HL-60 (cell line): ENCODE results near the gene VPS41.

Source experiments
- DNase-seq, 2 experiments: peaks; one replicate each; pipeline ENCODE4 v3.0.0-alpha.2; 2010 to 2020; ENCODE audit warnings: low read depth in 1 of 2, low spot score in 1 of 2
- H3K27ac ChIP-seq: fragments of 250-450 bp; sonication (Bioruptor Pico); replicated peaks from 2 replicates; pipeline ENCODE4 v1.5.1; 2020; ENCODE audit warnings: mild to moderate bottlenecking, moderate library complexity
- H3K27me3 ChIP-seq: fragments of 250-450 bp; sonication (Bioruptor Pico); 2 replicates; pipeline ENCODE4 v1.5.1; 2021; ENCODE audit warnings: mild to moderate bottlenecking, moderate library complexity; ENCODE audit not compliant: insufficient read depth, poor library complexity, severe bottlenecking
- H3K4me3 ChIP-seq: replicated peaks from 2 replicates; pipeline ENCODE4 v1.5.1; 2011; ENCODE audit warnings: mild to moderate bottlenecking, control low read depth, low read length; ENCODE audit not compliant: insufficient read depth
- CTCF ChIP-seq: IDR thresholded peaks from one replicate; pipeline ENCODE4 v1.5.1; 2011; ENCODE audit warnings: low read length, control low read depth, inconsistent platforms; ENCODE audit not compliant: insufficient read depth
- GABPA ChIP-seq: IDR thresholded peaks from 2 replicates; pipeline ENCODE4 v1.6.1; 2012; ENCODE audit warnings: low read depth
- POLR2AphosphoS5 ChIP-seq: IDR thresholded peaks from 2 replicates; pipeline ENCODE4 v1.6.1; 2012; ENCODE audit warnings: low read depth
- REST ChIP-seq: IDR thresholded peaks from 2 replicates; pipeline ENCODE4 v1.6.1; 2012; ENCODE audit warnings: low read depth; ENCODE audit not compliant: insufficient replicate concordance
- SPI1 ChIP-seq: IDR thresholded peaks from 2 replicates; pipeline ENCODE4 v1.6.1; 2012; ENCODE audit warnings: low read depth, mild to moderate bottlenecking, borderline replicate concordance

Gene VPS41

GRCh38 chr7:38704751-38705150, 204.2 kb downstream of the VPS41 start:
- no peak overlapping the region for H3K4me3 ChIP-seq
- H3K27ac ChIP-seq = no peak overlapping the region
- DNase-seq = no peak
- H3K27me3 ChIP-seq = no peaks in the 10 kb centered on the region
- no peak for TF ChIP-seq GABPA
- no peak for TF ChIP-seq REST
- TF ChIP-seq CTCF = no peak
- no peak for TF ChIP-seq POLR2AphosphoS5
- TF ChIP-seq SPI1 = no peak

- no peak overlapping the region for H3K4me3 ChIP-seq
- DNase-seq = no peak
- H3K27ac ChIP-seq = no peak overlapping the region
- no peaks in the 10 kb centered on the region for H3K27me3 ChIP-seq
- TF ChIP-seq REST = no peak
- TF ChIP-seq CTCF = no peak
- TF ChIP-seq SPI1 = no peak
- no peak for TF ChIP-seq GABPA
- TF ChIP-seq POLR2AphosphoS5 = no peak
Observed at GRCh38 chr7:38704041-38704547, 204.9 kb downstream of the VPS41 start.

DNA sequence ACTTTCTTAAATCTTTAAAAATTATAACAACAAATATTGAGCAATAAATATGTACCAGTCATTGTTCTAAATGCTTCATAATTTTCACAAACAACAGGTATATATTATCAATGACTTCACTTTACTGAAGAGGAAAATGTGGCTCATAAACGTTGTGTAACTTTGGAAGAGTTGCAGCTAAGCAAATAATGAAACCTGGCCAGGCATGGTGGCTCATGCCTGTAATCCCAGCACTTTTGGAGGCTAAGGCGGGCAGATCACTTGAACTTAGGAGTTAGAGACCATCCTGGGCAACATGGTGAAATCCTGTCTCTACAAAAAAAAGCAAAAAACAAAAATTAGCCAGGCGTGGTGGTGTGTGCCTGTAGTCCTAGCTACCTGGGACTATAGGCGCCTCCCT, 205.9 kb downstream of the VPS41 start:
- no peak overlapping the region for H3K27ac ChIP-seq
- no peaks in the 10 kb centered on the region for H3K27me3 ChIP-seq
- no peak for DNase-seq
- TF ChIP-seq GABPA (no peak), REST (no peak), SPI1 (no peak), CTCF (no peak), POLR2AphosphoS5 (no peak)
- no peak overlapping the region for H3K4me3 ChIP-seq
